Hepatocyte (in vitro differentiated cells): ENCODE measurements around the gene LDAH. TPM values are rescaled to one million over a fixed set of nuclear protein-coding genes. Genes with fewer than 3 reads are reported as not detected.

Experiments
- DNase-seq: peaks from one replicate; pipeline ENCODE4 v3.0.0-alpha.2; 2016; ENCODE audit warnings: low spot score
- H2AFZ ChIP-seq: fragments of 200-600 bp; sonication (generic); 2 replicates; pipeline ENCODE4 v1.6.0; 2016; ENCODE audit warnings: antibody characterized with exemption, mild to moderate bottlenecking
- H3K27ac ChIP-seq: fragments of 200-600 bp; sonication (generic); 2 replicates; pipeline ENCODE4 v1.5.1; 2016; ENCODE audit warnings: mild to moderate bottlenecking
- H3K27me3 ChIP-seq: fragments of 200-600 bp; sonication (generic); 2 replicates; pipeline ENCODE4 v1.6.1; 2016
- H3K36me3 ChIP-seq: fragments of 200-600 bp; sonication (generic); replicated peaks from 2 replicates; pipeline ENCODE4 v1.5.1; 2016; ENCODE audit warnings: low read depth; ENCODE audit not compliant: insufficient read depth
- H3K4me1 ChIP-seq: fragments of 200-600 bp; sonication (generic); 2 replicates; pipeline ENCODE4 v1.5.1; 2016; ENCODE audit warnings: mild to moderate bottlenecking, moderate library complexity; ENCODE audit not compliant: insufficient read depth
- H3K4me2 ChIP-seq: fragments of 200-600 bp; sonication (generic); 2 replicates; pipeline ENCODE4 v1.6.0; 2016
- H3K4me3 ChIP-seq: fragments of 200-600 bp; sonication (generic); 2 replicates; pipeline ENCODE4 v1.5.1; 2016; ENCODE audit warnings: mild to moderate bottlenecking
- H3K79me2 ChIP-seq: fragments of 200-600 bp; sonication (generic); 2 replicates; pipeline ENCODE4 v1.6.0; 2017; ENCODE audit warnings: mild to moderate bottlenecking
- H3K9me2 ChIP-seq: fragments of 200-600 bp; sonication (generic); replicated peaks from 2 replicates; pipeline ENCODE4 v1.6.0; 2017; ENCODE audit warnings: mild to moderate bottlenecking; ENCODE audit not compliant: insufficient read depth
- H3K9me3 ChIP-seq: fragments of 200-600 bp; sonication (generic); 2 replicates; pipeline ENCODE4 v1.5.1; 2016; ENCODE audit warnings: low read depth, mild to moderate bottlenecking
- H4K20me1 ChIP-seq: fragments of 200-600 bp; sonication (generic); 2 replicates; pipeline ENCODE4 v1.6.0; 2016; ENCODE audit warnings: mild to moderate bottlenecking; ENCODE audit not compliant: insufficient read depth, poor library complexity, severe bottlenecking
- EZH2 ChIP-seq: fragments of 200-600 bp; sonication (generic); IDR thresholded peaks from 2 replicates; pipeline ENCODE4 v1.6.1; 2016; ENCODE audit warnings: antibody characterized with exemption, mild to moderate bottlenecking, borderline replicate concordance
- EZH2phosphoT487 ChIP-seq: fragments of 200-600 bp; sonication (generic); IDR thresholded peaks from one replicate; pipeline ENCODE4 v1.6.1; 2018; ENCODE audit warnings: antibody characterized with exemption, mild to moderate bottlenecking, low read depth, moderate library complexity; ENCODE audit not compliant: unreplicated experiment, severe bottlenecking
- WGBS: methylation state at CpG from one replicate; pipeline ENCODE4 v1.1.6; 2016; ENCODE audit warnings: low lambda C conversion rate; ENCODE audit errors: missing lambda C conversion rate; 5-methylcytosine and 5-hydroxymethylcytosine counted together
- polyA plus RNA-seq: library from polyadenylated mRNA; unstranded; fragments of >200 nt; fragmentation: Nextera tagmentation; extraction: Ambion mirVana; gene quantifications from 2 replicates; pipeline ENCODE4 v1.2.1, GENCODE V29; 2016
- total RNA-seq: library from RNA; depleted of rRNA; stranded (reverse); fragments of >200 nt; gene quantifications from 2 replicates; pipeline ENCODE4 v1.2.3, GENCODE V29; 2014
- TF ChIP-seq, protein P1 (sequence below): fragments of 200-600 bp; sonication (generic); IDR thresholded peaks from 2 replicates; pipeline ENCODE4 v1.5.1; 2016; ENCODE audit warnings: antibody characterized with exemption, mild to moderate bottlenecking; ENCODE audit not compliant: poor library complexity

Gene LDAH
- total and polyA plus RNA-seq, 2 experiments from 2014 or later, result 15.2 to 27.8 TPM

GRCh38 chr2:20855456-20855855 lies 32.6 kb upstream of the LDAH start:
- H3K9me2 ChIP-seq, result no peaks in the 10 kb centered on the region
- no peaks in the 10 kb centered on the region for H3K79me2 ChIP-seq
- no peak overlapping the region for H3K27ac ChIP-seq
- 86% methylated on average over 4 of the region's 4 CpGs for WGBS
- no peaks in the 10 kb centered on the region for H3K9me3 ChIP-seq
- H4K20me1 ChIP-seq, result no peaks in the 10 kb centered on the region
- peaks cover 11% of the 10 kb centered on the region for H3K27me3 ChIP-seq
- no peaks in the 10 kb centered on the region for H3K36me3 ChIP-seq
- H3K4me1 ChIP-seq, result no peaks in the 10 kb centered on the region
- TF ChIP-seq, protein P1, sequence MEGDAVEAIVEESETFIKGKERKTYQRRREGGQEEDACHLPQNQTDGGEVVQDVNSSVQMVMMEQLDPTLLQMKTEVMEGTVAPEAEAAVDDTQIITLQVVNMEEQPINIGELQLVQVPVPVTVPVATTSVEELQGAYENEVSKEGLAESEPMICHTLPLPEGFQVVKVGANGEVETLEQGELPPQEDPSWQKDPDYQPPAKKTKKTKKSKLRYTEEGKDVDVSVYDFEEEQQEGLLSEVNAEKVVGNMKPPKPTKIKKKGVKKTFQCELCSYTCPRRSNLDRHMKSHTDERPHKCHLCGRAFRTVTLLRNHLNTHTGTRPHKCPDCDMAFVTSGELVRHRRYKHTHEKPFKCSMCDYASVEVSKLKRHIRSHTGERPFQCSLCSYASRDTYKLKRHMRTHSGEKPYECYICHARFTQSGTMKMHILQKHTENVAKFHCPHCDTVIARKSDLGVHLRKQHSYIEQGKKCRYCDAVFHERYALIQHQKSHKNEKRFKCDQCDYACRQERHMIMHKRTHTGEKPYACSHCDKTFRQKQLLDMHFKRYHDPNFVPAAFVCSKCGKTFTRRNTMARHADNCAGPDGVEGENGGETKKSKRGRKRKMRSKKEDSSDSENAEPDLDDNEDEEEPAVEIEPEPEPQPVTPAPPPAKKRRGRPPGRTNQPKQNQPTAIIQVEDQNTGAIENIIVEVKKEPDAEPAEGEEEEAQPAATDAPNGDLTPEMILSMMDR, result no peak
- TF ChIP-seq EZH2 (no peak), EZH2phosphoT487 (no peak)
- H3K4me2 ChIP-seq, result no peak overlapping the region
- H2AFZ ChIP-seq, result no peak overlapping the region
- no peak overlapping the region for H3K4me3 ChIP-seq
- no peak for DNase-seq

- WGBS, result 68% methylated on average over 3 of the region's 3 CpGs
- no peaks in the 10 kb centered on the region for H3K9me2 ChIP-seq
- H3K4me1 ChIP-seq, result no peaks in the 10 kb centered on the region
- H3K36me3 ChIP-seq, result no peaks in the 10 kb centered on the region
- no peak overlapping the region for H3K4me3 ChIP-seq
- no peaks in the 10 kb centered on the region for H3K79me2 ChIP-seq
- H3K9me3 ChIP-seq, result no peaks in the 10 kb centered on the region
- TF ChIP-seq, protein P1, result no peak
- no peak for TF ChIP-seq EZH2phosphoT487
- no peak for TF ChIP-seq EZH2
- H3K27me3 ChIP-seq, result peaks cover 11% of the 10 kb centered on the region
- no peak overlapping the region for H3K4me2 ChIP-seq
- no peak for DNase-seq
- H3K27ac ChIP-seq, result no peak overlapping the region
- no peaks in the 10 kb centered on the region for H4K20me1 ChIP-seq
- no peak overlapping the region for H2AFZ ChIP-seq
Measured at GRCh38 chr2:20852670-20853069, 29.8 kb upstream of the LDAH start.

DNA sequence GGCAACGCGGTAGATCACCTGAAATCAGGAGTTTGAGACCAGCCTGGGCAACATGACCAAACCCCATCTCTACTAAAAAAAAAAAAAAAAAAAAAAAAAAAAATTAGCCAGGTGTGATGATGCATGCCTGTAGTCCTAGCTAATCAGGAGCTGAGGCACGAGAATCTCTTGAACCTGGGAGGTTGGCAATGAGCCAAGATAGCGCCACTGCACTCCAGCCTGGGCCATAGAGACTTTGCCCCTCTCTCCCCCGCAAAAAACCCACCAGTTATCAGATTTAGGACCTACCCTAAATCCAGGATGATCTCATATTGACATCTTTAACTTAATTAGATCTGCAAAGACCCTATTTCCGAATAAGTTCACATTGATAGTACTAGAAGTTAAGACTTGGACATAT lies 29.2 kb upstream of the LDAH start:
- no peak overlapping the region for H3K4me2 ChIP-seq
- H3K4me3 ChIP-seq, result no peak overlapping the region
- DNase-seq, result no peak
- H3K4me1 ChIP-seq, result no peaks in the 10 kb centered on the region
- H3K79me2 ChIP-seq, result no peaks in the 10 kb centered on the region
- WGBS, result 85% methylated on average over 6 of the region's 6 CpGs
- H4K20me1 ChIP-seq, result no peaks in the 10 kb centered on the region
- peaks cover 11% of the 10 kb centered on the region for H3K27me3 ChIP-seq
- H3K27ac ChIP-seq, result no peak overlapping the region
- no peaks in the 10 kb centered on the region for H3K9me3 ChIP-seq
- no peaks in the 10 kb centered on the region for H3K36me3 ChIP-seq
- no peak for TF ChIP-seq EZH2phosphoT487
- no peak for TF ChIP-seq EZH2
- TF ChIP-seq, protein P1, result no peak
- no peak overlapping the region for H2AFZ ChIP-seq
- H3K9me2 ChIP-seq, result no peaks in the 10 kb centered on the region

- H3K27ac ChIP-seq, result no peak overlapping the region
- H3K4me2 ChIP-seq, result no peak overlapping the region
- TF ChIP-seq, protein P1, result no peak
- no peak for TF ChIP-seq EZH2
- no peak for TF ChIP-seq EZH2phosphoT487
- no peaks in the 10 kb centered on the region for H3K36me3 ChIP-seq
- no peaks in the 10 kb centered on the region for H3K9me2 ChIP-seq
- 85% methylated on average over 2 of the region's 2 CpGs for WGBS
- H2AFZ ChIP-seq, result no peak overlapping the region
- no peaks in the 10 kb centered on the region for H4K20me1 ChIP-seq
- no peak overlapping the region for H3K4me3 ChIP-seq
- no peaks in the 10 kb centered on the region for H3K9me3 ChIP-seq
- H3K79me2 ChIP-seq, result no peaks in the 10 kb centered on the region
- H3K4me1 ChIP-seq, result no peaks in the 10 kb centered on the region
- peaks cover 5% of the 10 kb centered on the region for H3K27me3 ChIP-seq
- no peak for DNase-seq
Measured at GRCh38 chr2:20844246-20844645, 21.3 kb upstream of the LDAH start.
